KOPT-K1 (cell line): ENCODE measurements around the gene FAM227A.

Experiments used
- H3K27ac ChIP-seq: fragments of 200-600 bp; sonication (generic); 2 replicates; pipeline ENCODE4 v1.5.1; 2016; ENCODE audit warnings: antibody characterized with exemption, mild to moderate bottlenecking, low read depth, low read length; ENCODE audit not compliant: poor library complexity, severe bottlenecking
- H3K36me3 ChIP-seq: fragments of 200-600 bp; sonication (generic); 2 replicates; pipeline ENCODE4 v1.5.1; 2017; ENCODE audit warnings: antibody characterized with exemption, mild to moderate bottlenecking, low read length, moderate library complexity; ENCODE audit not compliant: insufficient read depth
- H3K9me3 ChIP-seq: fragments of 200-600 bp; sonication (generic); 2 replicates; pipeline ENCODE4 v1.5.1; 2017; ENCODE audit warnings: antibody characterized with exemption, low read length, mild to moderate bottlenecking; ENCODE audit not compliant: insufficient read depth, poor library complexity, severe bottlenecking

FAM227A gene

GRCh38 chr22:38656256-38657044 lies at the start of gene FAM227A, which contains the start of gene CBY1:
Gene FAM227A (minus strand): TSS chr22:38656392. CDS start chr22:38650168, 6,224 bp downstream.
Gene CBY1 (plus strand): TSS chr22:38656638. CDS start chr22:38668055, 11,417 bp downstream.
- H3K9me3 ChIP-seq = no peaks in the 10 kb centered on the region
- H3K36me3 ChIP-seq = no peaks in the 10 kb centered on the region
- H3K27ac ChIP-seq = peak within 1 kb of the TSS; percentile 89

- H3K27ac ChIP-seq = peak within 1 kb of the TSS; percentile 60
- H3K36me3 ChIP-seq = peaks cover 20% of the 10 kb centered on the region
- no peaks in the 10 kb centered on the region for H3K9me3 ChIP-seq
These were observed 49.3 kb upstream of the FAM227A start, which contains the start of gene GTPBP1 for GRCh38 chr22:38705235-38706100. Gene GTPBP1 (plus strand): TSS chr22:38705944. CDS start chr22:38705956, 12 bp downstream.

DNA sequence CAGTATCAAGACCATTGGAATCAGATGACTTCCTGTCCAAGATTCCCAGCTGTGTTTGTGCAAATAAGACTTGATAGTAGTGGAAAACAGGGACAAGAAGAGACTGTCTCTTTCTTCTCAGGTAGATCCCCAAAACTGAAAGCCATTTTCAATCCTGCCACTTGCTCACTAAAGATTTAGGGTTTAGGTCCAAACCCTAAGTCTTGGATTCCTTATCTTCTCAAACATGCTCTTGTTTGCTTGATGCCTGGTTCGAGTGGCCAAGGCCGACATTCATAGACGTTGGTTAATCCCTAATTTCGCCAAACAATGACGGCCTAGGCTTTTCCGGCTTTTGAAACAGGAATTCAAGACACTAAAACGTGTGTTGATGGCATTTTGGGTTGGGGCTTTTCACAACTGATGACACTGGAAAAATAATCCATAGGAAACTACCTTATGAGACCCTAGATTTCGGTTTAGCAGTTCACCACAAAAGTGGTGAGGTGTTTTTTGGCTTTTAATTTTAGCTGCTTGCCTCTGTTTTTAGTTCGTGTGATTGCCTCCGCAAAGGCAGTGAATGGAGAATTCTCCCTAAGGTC lies 48.6 kb upstream of the FAM227A start:
- H3K36me3 ChIP-seq = peaks cover 13% of the 10 kb centered on the region
- no peaks in the 10 kb centered on the region for H3K9me3 ChIP-seq
- peak overlapping the region; percentile 60 for H3K27ac ChIP-seq

GRCh38 chr22:38700789-38701628 lies 44.8 kb upstream of the FAM227A start, which contains the start of gene JOSD1:
Gene JOSD1 (minus strand): TSS chr22:38700943. CDS start chr22:38699987, 956 bp downstream.
- Histone ChIP-seq H3K36me3 (peaks cover 27% of the 10 kb centered on the region; the same call in 1 of the 2 replicates), H3K9me3 (no peaks in the 10 kb centered on the region), H3K27ac (peak within 1 kb of the TSS; percentile 81)

GRCh38 chr22:38700270-38700788 lies 44.1 kb upstream of the FAM227A start:
- peaks cover 30% of the 10 kb centered on the region; the same call in 1 of the 2 replicates for H3K36me3 ChIP-seq
- peak overlapping the region; percentile 81 for H3K27ac ChIP-seq
- no peaks in the 10 kb centered on the region for H3K9me3 ChIP-seq

GRCh38 chr22:38699784-38700183 lies 43.6 kb upstream of the FAM227A start:
- H3K36me3 ChIP-seq = peaks cover 35% of the 10 kb centered on the region; the same call in 1 of the 2 replicates
- no peaks in the 10 kb centered on the region for H3K9me3 ChIP-seq
- peak overlapping the region; percentile 81 for H3K27ac ChIP-seq

DNA sequence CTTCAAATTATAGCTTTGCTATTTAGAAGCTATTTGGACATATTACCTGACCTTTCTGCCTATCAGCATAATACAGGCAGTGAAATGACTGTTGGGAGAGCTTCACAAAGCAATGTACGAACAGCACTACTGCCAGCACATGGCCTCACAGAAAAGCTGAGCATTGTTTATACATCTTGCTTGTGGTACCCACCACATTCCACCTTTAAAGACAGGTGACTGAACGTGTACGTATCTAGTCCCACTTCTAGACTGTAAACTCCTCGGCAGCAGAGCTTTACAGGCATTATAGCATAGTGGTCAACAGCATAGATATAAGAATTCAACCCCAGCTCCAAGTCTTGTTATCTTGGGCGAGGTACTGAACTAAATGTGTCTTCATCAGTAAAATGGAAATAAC lies 43.0 kb upstream of the FAM227A start:
- Histone ChIP-seq H3K36me3 (peaks cover 39% of the 10 kb centered on the region; the same call in 1 of the 2 replicates), H3K9me3 (no peaks in the 10 kb centered on the region), H3K27ac (no peak overlapping the region)

DNA sequence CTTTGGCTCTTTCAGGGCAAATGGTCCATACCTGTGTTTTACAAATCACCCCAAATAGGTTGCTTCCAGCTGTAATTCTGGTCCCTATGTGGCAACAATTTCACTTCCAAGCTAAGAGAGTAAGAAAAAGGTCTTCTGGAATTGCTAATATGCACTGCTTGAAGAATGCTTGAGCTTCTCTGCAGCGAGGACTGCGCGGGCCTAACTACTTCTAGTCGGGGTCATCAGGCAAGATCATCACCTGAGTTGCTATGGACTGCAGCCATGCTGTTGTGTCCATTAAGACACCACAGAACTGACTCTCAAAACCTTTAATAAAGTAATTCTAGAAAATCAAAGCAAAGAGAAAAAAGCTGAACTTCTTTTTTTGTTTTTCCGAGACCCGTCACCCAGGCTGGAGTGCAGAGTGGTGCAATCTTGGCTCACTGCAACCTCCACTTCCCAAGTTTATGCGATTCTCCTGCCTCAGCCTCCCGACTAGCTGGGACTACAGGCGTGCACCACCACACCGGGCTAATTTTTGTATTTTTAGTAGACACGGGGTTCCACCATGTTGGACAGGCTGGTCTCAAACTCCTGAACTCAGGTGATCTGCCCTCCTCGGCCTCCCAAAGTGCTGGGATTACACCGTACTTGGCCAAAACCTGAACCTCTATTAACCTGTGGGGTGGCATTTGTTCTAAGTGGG lies 42.4 kb upstream of the FAM227A start:
- Histone ChIP-seq H3K36me3 (peaks cover 45% of the 10 kb centered on the region; the same call in 1 of the 2 replicates), H3K27ac (no peak overlapping the region), H3K9me3 (no peaks in the 10 kb centered on the region)

GRCh38 chr22:38697425-38698089 lies 41.4 kb upstream of the FAM227A start:
- Histone ChIP-seq H3K27ac (no peak overlapping the region), H3K36me3 (peaks cover 55% of the 10 kb centered on the region; the same call in 1 of the 2 replicates), H3K9me3 (no peaks in the 10 kb centered on the region)

DNA sequence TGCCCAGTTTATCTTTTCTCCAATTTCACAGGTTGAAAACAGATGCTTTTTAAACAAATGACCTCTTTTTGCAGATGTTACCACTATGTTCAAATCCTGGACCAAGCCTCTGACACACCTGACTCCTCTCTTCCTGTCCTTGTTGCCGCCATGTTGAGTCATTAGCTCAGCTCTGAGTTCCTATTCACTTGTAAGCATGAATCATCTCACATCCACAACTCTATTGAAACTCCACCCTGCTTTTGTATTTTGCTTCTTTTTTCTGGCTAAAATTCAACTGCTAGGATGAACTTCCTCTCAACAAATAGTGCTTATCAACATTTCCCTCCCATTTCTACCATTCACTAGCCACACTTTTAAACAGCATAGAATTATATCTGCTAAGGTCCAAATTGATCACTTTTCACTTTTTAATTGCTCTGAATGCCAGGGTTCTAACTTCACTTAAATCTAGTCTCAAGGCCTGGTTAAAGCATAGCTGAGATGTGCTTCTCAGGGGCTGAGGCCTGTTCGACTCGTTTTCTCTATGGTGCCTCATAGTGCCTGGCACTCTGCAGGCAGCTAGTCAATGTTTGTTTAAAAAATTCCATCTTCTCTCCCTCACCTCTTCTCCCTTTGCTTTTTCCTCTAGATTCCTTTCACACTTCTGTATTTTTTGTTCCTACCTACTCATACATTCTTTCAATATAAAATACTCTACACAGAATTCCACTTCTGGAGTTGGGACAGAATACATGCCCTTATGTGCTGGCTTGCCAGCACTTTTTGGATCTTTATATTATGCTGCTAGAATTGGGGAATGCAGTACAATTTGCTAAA lies 40.6 kb upstream of the FAM227A start:
- H3K9me3 ChIP-seq = no peaks in the 10 kb centered on the region
- peaks cover 62% of the 10 kb centered on the region for H3K36me3 ChIP-seq
- H3K27ac ChIP-seq = no peak overlapping the region

DNA sequence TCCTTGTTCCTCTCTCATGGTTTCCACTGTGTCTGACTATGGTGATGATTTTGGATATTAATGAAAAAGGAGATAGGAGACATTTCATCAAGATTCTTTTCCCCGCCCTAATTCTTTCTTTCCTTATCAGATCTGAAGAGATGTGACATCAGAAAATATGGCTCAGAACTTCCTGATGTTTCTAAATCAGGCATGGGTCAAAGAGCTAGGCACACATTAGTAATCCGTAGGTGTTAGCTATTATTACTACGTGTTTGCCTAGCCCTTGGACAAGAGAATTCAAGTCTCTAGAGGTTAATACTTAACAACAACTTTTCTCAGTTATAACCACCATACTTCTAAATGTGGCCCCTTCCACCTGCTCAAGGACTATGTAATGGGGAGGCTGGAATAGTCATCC lies 38.7 kb upstream of the FAM227A start:
- Histone ChIP-seq H3K9me3 (no peaks in the 10 kb centered on the region), H3K36me3 (peaks cover 81% of the 10 kb centered on the region), H3K27ac (no peak overlapping the region)

GRCh38 chr22:38694049-38694448 lies 37.9 kb upstream of the FAM227A start:
- Histone ChIP-seq H3K9me3 (no peaks in the 10 kb centered on the region), H3K36me3 (peaks cover 90% of the 10 kb centered on the region), H3K27ac (no peak overlapping the region)
